ENCODE data around the gene SMIM22.

The SMIM22 gene

DNA sequence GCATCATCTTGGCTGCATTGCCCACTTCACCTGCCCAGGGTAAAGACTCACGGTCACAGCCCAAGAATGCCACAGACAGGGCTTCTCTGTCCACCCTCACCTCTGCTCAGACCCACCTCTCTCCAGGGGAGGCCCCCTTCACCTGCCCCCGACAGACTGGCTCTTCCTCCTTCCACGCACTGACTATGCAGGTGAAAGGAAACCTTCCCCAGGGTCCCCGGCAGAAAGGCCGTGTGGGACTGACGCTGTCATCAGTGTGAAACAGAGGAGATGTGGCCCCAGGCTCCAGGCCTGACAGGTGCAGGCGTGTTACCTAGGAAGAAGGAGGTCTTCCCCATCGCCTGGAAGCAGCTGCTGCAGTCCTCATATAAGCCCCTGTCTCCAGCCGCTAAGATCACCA, 16.6 kb downstream of the SMIM22 start:
- Histone ChIP-seq H3K4me3 (ENCODE audit: low read length) (no peak overlapping the region), H3K9ac (ENCODE audit: low read length) (no peak overlapping the region), H3K9me3 (ENCODE audit: control insufficient read depth, low read depth, low read length) (no peaks in the 10 kb centered on the region), H3K27me3 (ENCODE audit: control insufficient read depth, insufficient read depth, low read length) (no peaks in the 10 kb centered on the region), H3K36me3 (ENCODE audit: control insufficient read depth, low read depth, low read length) (peaks cover 67% of the 10 kb centered on the region), H3K27ac (ENCODE audit: low read length) (no peak overlapping the region), H3K4me1 (ENCODE audit: control insufficient read depth, low read depth, low read length) (no peaks in the 10 kb centered on the region)

DNA sequence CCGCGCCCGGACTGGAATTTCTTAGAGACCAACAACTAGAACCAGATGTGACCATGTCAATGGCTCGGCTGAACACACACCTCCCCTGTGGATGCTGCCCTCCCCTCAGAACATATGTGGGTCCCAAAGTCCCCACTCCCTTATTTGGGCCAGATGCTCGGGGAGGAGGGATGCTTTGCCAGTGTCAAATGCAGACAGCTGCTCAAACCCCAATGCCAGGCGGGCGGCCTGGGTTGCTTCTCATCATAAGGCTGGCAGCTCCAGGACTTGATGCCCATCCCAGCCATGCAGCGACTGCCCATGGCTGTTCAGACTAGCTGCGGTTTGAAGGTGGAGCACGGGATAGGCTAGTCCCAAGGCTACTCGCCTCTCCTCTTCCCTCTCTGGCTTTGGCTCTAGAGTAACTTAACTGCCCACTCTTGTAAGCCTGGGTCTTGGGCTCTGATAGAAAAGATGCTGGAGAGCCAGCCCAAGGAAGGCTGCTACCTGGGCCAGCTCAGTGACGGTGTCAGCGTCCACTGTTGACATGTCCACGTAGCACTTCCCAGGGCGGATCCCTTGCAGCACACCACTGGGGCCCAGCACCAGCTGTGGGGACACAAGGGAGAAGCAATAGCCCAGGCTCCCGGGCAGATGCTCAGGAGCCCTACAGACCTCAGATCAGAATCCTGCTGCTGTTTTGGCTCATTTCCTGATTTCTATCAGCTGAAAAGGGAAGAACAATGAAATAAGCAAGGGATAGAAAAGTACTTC, 18.3 kb downstream of the SMIM22 start:
- Histone ChIP-seq H3K9me3 (ENCODE audit: control insufficient read depth, low read depth, low read length) (no peaks in the 10 kb centered on the region), H3K27me3 (ENCODE audit: control insufficient read depth, insufficient read depth, low read length) (no peaks in the 10 kb centered on the region), H3K27ac (ENCODE audit: low read length) (no peak overlapping the region), H3K4me1 (ENCODE audit: control insufficient read depth, low read depth, low read length) (no peaks in the 10 kb centered on the region), H3K4me3 (ENCODE audit: low read length) (no peak overlapping the region), H3K36me3 (ENCODE audit: control insufficient read depth, low read depth, low read length) (peaks cover 63% of the 10 kb centered on the region), H3K9ac (ENCODE audit: low read length) (no peak overlapping the region)

- H3K36me3 ChIP-seq (ENCODE audit: control insufficient read depth, low read depth, low read length), result peaks cover 59% of the 10 kb centered on the region
- H3K4me1 ChIP-seq (ENCODE audit: control insufficient read depth, low read depth, low read length), result no peaks in the 10 kb centered on the region
- H3K27ac ChIP-seq (ENCODE audit: low read length), result no peak overlapping the region
- H3K4me3 ChIP-seq (ENCODE audit: low read length), result no peak overlapping the region
- no peaks in the 10 kb centered on the region for H3K9me3 ChIP-seq (ENCODE audit: control insufficient read depth, low read depth, low read length)
- no peak overlapping the region for H3K9ac ChIP-seq (ENCODE audit: low read length)
- no peaks in the 10 kb centered on the region for H3K27me3 ChIP-seq (ENCODE audit: control insufficient read depth, insufficient read depth, low read length)
Measured at GRCh38 chr16:4814046-4814445, 18.9 kb downstream of the SMIM22 start.

DNA sequence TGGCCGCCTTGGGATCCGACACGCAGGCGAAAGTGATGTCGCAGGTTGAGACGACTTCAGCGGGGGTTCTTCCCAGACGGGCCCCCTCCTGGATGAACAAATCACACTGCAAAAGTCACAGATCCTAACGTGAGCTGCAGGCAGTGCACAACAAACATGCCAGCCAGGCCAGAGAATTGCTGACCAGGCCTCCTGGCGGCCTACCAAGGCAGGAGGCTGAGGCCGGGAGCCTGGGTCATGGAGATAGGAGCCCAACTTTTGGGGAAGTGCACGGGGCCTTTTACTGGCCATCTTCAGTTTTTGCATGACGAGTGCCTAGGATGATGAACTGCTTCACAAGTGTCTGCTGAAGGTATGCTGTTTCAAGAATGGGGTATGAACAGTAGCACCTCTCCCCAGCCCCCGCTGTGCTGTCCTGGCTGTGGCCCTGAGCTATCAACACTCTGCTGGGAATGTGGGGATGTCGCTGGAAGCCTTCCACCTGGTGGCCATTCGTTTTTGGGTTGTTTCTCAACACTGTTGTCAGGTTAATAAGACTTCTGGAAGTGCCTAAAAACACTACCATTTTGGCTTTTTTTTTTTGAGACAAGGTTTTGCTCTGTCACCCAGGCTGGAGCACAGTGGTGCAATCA, 19.5 kb downstream of the SMIM22 start:
- Histone ChIP-seq H3K4me1 (ENCODE audit: control insufficient read depth, low read depth, low read length) (no peaks in the 10 kb centered on the region), H3K4me3 (ENCODE audit: low read length) (no peak overlapping the region), H3K27me3 (ENCODE audit: control insufficient read depth, insufficient read depth, low read length) (no peaks in the 10 kb centered on the region), H3K9me3 (ENCODE audit: control insufficient read depth, low read depth, low read length) (no peaks in the 10 kb centered on the region), H3K27ac (ENCODE audit: low read length) (no peak overlapping the region), H3K9ac (ENCODE audit: low read length) (no peak overlapping the region), H3K36me3 (ENCODE audit: control insufficient read depth, low read depth, low read length) (peaks cover 57% of the 10 kb centered on the region)

DNA sequence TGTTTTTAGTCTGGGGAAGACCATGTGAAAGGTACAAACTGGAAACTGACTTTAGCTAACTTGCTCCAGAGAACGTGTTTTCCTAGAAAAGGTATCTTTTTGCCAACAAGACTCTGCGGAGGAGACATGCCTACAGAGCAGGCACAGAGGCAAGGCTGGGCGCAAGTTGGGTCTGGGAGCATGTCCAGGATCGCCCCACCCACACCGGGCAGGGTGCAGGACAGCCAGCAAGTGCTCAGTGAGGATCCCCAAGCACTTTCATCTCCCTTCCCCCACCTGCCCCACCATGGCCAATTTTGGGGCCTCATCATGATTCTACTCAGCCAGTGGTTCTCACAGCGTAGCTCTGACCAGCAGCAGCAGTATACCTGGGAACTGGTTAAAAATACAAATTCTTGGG, 25.5 kb downstream of the SMIM22 start:
- H3K4me3 ChIP-seq (ENCODE audit: low read length), result no peak overlapping the region
- H3K27ac ChIP-seq (ENCODE audit: low read length), result no peak overlapping the region
- H3K27me3 ChIP-seq (ENCODE audit: control insufficient read depth, insufficient read depth, low read length), result no peaks in the 10 kb centered on the region
- H3K4me1 ChIP-seq (ENCODE audit: control insufficient read depth, low read depth, low read length), result no peaks in the 10 kb centered on the region
- H3K9me3 ChIP-seq (ENCODE audit: control insufficient read depth, low read depth, low read length), result no peaks in the 10 kb centered on the region
- H3K9ac ChIP-seq (ENCODE audit: low read length), result no peak overlapping the region
- H3K36me3 ChIP-seq (ENCODE audit: control insufficient read depth, low read depth, low read length), result peaks cover 51% of the 10 kb centered on the region

DNA sequence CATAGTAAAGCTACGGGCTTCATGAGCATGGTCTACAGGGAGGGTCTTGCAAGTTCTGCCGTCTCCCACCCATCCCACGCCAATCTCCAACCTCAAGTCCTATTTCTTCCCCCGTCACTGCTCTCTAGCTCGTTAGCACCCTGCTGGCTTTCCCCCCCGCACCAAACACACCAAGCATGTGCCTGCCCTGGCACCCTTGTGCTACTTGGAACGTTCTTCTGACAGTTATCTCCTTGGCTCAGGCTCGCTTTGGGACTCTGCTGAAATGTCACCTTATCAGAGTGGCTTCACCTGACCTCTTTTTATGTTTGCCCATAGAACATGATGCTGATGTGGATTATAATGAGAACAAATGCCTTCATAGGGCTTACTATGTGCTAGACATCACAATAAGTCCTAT, 30.0 kb downstream of the SMIM22 start:
- Histone ChIP-seq H3K4me3 (ENCODE audit: low read length) (no peak overlapping the region), H3K4me1 (ENCODE audit: control insufficient read depth, low read depth, low read length) (no peaks in the 10 kb centered on the region), H3K27ac (ENCODE audit: low read length) (no peak overlapping the region), H3K9me3 (ENCODE audit: control insufficient read depth, low read depth, low read length) (no peaks in the 10 kb centered on the region), H3K9ac (ENCODE audit: low read length) (no peak overlapping the region), H3K27me3 (ENCODE audit: control insufficient read depth, insufficient read depth, low read length) (no peaks in the 10 kb centered on the region), H3K36me3 (ENCODE audit: control insufficient read depth, low read depth, low read length) (peaks cover 74% of the 10 kb centered on the region)

DNA sequence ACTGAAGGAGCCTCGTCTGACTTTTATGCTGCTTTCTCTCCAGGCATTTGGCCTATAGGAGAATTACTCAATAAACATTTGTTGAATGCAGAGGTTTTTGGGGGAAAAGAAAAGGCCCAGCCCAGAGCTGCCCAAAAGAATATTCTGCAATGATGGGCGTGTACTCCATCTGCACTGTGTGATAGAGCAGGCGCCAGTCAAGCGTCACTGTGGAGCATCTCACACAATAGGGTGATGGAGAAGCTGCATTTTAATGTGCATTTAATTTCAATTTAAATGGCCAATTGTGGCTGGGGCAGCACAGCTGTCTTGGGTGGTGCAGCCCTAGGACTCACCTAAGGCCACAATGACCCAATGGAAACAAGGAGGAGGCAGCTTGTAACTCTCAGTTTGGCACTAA, 31.4 kb downstream of the SMIM22 start:
- H3K9ac ChIP-seq (ENCODE audit: low read length), result no peak overlapping the region
- no peaks in the 10 kb centered on the region for H3K4me1 ChIP-seq (ENCODE audit: control insufficient read depth, low read depth, low read length)
- H3K27me3 ChIP-seq (ENCODE audit: control insufficient read depth, insufficient read depth, low read length), result no peaks in the 10 kb centered on the region
- H3K36me3 ChIP-seq (ENCODE audit: control insufficient read depth, low read depth, low read length), result peaks cover 73% of the 10 kb centered on the region
- no peak overlapping the region for H3K27ac ChIP-seq (ENCODE audit: low read length)
- H3K9me3 ChIP-seq (ENCODE audit: control insufficient read depth, low read depth, low read length), result no peaks in the 10 kb centered on the region
- no peak overlapping the region for H3K4me3 ChIP-seq (ENCODE audit: low read length)

DNA sequence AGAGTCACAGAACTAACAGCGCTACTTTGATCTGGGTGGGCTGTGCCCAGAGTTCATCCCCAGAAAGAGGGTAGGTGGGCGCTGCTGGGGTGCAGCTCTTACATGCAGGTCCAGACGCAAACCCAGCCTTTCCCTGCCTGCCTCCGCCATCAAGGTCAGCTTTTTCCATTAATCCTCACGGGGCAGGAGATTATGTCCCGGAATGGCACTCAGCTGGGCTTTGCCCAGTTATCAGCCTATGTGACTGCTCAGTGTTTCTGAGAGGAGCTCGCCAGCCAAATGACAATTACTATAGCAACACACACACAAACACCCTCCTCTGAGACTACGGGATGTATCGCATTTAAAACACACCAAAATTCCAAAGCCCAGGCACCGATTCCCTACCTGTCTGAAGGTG, 31.8 kb downstream of the SMIM22 start:
- no peaks in the 10 kb centered on the region for H3K9me3 ChIP-seq (ENCODE audit: control insufficient read depth, low read depth, low read length)
- no peak overlapping the region for H3K9ac ChIP-seq (ENCODE audit: low read length)
- H3K4me1 ChIP-seq (ENCODE audit: control insufficient read depth, low read depth, low read length), result no peaks in the 10 kb centered on the region
- peaks cover 73% of the 10 kb centered on the region for H3K36me3 ChIP-seq (ENCODE audit: control insufficient read depth, low read depth, low read length)
- H3K4me3 ChIP-seq (ENCODE audit: low read length), result no peak overlapping the region
- no peaks in the 10 kb centered on the region for H3K27me3 ChIP-seq (ENCODE audit: control insufficient read depth, insufficient read depth, low read length)
- no peak overlapping the region for H3K27ac ChIP-seq (ENCODE audit: low read length)

GRCh38 chr16:4828567-4829321, 33.6 kb downstream of the SMIM22 start:
- Histone ChIP-seq H3K9ac (ENCODE audit: low read length) (no peak overlapping the region), H3K27ac (ENCODE audit: low read length) (no peak overlapping the region), H3K4me1 (ENCODE audit: control insufficient read depth, low read depth, low read length) (no peaks in the 10 kb centered on the region), H3K27me3 (ENCODE audit: control insufficient read depth, insufficient read depth, low read length) (no peaks in the 10 kb centered on the region), H3K36me3 (ENCODE audit: control insufficient read depth, low read depth, low read length) (peaks cover 76% of the 10 kb centered on the region), H3K9me3 (ENCODE audit: control insufficient read depth, low read depth, low read length) (no peaks in the 10 kb centered on the region), H3K4me3 (ENCODE audit: low read length) (no peak overlapping the region)

DNA sequence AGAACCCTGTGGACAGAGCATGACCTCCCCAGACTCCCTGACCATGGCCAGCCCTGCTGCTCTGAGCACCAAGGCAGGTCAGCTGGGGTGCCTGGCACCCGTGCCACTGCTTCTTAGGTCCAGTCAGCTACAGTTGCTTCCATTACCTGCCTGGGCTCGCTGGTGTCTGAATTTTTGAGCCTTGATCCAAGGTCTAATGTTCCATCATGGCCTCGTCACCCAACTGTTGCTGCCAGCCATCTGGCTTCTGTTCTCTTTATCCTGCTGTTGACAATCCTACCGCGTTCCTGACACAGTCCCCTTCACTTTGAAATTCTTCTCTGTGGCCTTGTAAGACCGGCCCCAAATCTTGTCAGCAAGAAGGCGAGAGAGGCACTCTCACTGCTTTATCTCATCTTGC, 35.2 kb downstream of the SMIM22 start:
- H3K27me3 ChIP-seq (ENCODE audit: control insufficient read depth, insufficient read depth, low read length), result no peaks in the 10 kb centered on the region
- H3K9ac ChIP-seq (ENCODE audit: low read length), result no peak overlapping the region
- H3K4me1 ChIP-seq (ENCODE audit: control insufficient read depth, low read depth, low read length), result no peaks in the 10 kb centered on the region
- no peak overlapping the region for H3K4me3 ChIP-seq (ENCODE audit: low read length)
- no peaks in the 10 kb centered on the region for H3K9me3 ChIP-seq (ENCODE audit: control insufficient read depth, low read depth, low read length)
- H3K27ac ChIP-seq (ENCODE audit: low read length), result no peak overlapping the region
- H3K36me3 ChIP-seq (ENCODE audit: control insufficient read depth, low read depth, low read length), result peaks cover 74% of the 10 kb centered on the region

DNA sequence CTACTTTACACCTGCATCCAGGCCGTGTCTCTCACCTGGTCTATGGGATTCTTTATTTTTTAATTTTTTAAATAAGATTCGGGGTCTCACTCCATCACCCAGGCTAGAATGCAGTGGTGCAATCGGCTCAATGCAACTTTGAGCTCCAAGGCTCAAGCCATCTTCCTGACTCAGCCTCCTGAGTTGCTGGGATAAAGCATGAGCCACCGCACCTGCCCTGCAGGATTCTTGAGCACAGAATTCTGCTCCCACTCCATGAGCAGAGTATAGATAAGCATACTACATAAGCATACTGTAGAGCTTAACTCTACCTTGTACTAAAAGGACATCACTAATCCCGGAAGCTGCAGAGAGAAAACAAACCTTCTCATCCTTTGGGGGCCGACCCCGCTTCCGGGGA, 36.4 kb downstream of the SMIM22 start:
- no peak overlapping the region for H3K4me3 ChIP-seq (ENCODE audit: low read length)

More for the DNA sequence above, 36.4 kb downstream of the SMIM22 start:
- Histone ChIP-seq H3K9ac (ENCODE audit: low read length) (no peak overlapping the region), H3K36me3 (ENCODE audit: control insufficient read depth, low read depth, low read length) (peaks cover 72% of the 10 kb centered on the region), H3K4me1 (ENCODE audit: control insufficient read depth, low read depth, low read length) (no peaks in the 10 kb centered on the region), H3K27me3 (ENCODE audit: control insufficient read depth, insufficient read depth, low read length) (no peaks in the 10 kb centered on the region), H3K27ac (ENCODE audit: low read length) (no peak overlapping the region), H3K9me3 (ENCODE audit: control insufficient read depth, low read depth, low read length) (no peaks in the 10 kb centered on the region)
